ENCODE data around the gene GRK3. TPM values are rescaled to one million over a fixed set of nuclear protein-coding genes. Genes with fewer than 3 reads are reported as not detected.

Gene GRK3
- total RNA-seq, 1 experiment from 2014 or later: 4.8 TPM

GRCh38 chr22:25754527-25755202 lies 190.2 kb downstream of the GRK3 start:
- DNase-seq (ENCODE audit: low read depth): peak; percentile 96

GRCh38 chr22:25757686-25758085 lies 193.2 kb downstream of the GRK3 start:
- DNase-seq (ENCODE audit: low read depth): no peak

GRCh38 chr22:25758316-25758715 lies 193.8 kb downstream of the GRK3 start:
- no peak for DNase-seq (ENCODE audit: low read depth)

DNA sequence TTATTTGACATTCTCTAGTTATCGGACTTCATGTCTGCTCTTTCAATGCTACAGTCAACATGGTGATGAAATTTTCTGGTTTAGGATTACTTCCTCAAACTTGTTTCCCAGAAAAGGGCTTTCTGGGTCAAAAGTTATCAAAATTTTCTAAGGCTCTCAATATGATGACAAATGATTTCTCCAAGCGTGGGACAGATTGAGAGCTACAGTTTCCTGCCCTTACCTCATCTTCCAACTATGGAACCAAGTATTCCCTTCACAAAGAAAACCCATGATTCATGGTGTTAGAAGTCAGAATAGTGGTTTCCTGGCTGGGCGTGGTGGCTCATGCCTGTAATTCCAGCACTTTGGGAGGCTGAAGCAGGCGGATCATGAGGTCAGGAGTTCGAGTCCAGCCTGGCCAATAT lies 195.4 kb downstream of the GRK3 start:
- DNase-seq (ENCODE audit: low read depth): peak; percentile 93

DNA sequence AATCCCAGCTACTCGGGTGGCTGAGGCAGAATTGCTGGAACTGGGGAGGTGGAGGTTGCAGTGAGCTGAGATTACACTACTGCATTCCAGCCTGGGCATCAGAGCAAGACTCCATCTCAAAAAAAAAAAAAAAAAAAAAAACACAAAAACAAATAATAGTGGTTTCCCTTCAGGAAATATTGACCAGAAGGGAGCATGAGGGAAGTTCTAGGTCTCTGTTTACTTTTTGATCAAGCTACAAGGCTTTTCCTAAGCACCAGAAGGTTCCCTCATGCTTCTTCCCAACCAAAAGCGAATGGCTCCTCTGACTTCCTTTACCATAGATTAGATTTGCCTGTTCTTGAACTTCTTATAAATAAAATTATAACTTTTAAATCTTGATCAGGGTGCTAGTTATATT lies 195.8 kb downstream of the GRK3 start:
- no peak for DNase-seq (ENCODE audit: low read depth)

DNA sequence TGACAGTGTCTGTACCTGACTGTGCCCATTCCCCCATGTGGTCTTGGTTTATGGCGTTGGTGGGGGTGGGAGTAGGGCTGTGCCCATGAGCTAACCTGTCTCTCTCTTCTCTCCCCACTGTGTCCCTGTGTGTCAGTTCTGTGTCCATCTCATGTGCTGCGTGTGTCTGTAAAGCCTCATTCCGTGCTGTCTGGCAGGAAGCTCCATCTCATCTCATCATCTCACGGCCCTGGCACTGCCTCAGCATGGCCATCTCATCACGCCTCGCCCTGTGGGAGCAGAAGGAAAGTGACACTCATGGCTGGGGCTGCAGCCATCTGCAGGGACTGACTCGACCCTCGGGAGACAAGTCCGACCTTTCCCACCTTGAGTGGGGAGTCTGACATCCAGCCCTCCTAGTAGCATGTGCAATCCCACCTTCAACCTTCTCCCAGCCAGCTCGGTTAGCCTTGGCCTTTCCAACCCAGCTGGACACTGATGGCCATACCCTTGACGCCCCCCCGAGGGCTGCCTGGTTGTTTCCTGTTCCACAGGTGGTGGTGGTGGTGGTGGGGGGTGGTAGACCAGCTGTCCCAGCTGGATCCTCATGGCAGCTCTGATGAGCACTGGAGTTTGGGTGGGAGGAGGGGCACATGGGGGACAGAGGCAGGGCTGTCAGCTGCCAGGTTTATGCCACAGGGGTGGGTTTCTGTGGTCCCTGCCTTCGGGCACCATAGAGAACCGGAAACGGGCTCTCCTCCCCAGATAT lies 196.5 kb downstream of the GRK3 start:
- peak; percentile 25 for DNase-seq (ENCODE audit: low read depth)

- DNase-seq (ENCODE audit: low read depth): no peak
These were observed 197.7 kb downstream of the GRK3 start for GRCh38 chr22:25762147-25762546.

DNA sequence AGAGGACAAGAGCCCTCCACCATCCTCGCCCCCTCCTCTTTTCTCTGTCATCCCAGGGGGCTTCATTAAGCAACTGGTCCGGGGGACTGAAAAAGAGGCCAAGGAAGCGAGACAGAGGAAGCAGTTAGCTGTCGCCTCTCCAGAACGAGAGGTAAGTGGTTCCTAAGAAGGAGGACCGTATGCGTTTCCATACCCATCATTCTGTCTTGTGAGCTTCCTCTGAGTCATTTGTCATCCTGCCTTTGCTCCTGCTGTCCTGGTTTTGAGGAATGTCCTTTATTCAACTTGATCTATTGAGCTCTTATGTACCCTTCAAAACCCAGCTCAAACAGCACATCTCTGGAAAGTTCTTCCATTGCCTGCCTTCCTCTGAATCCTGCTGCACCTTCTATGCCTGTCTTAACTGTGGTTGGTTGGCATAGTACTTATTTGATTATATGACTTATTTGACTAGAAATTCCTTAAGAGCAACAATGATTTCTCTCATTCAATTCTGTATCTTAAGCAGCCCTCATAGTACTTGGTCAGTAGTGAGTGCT lies 198.8 kb downstream of the GRK3 start:
- DNase-seq (ENCODE audit: low read depth): no peak

DNA sequence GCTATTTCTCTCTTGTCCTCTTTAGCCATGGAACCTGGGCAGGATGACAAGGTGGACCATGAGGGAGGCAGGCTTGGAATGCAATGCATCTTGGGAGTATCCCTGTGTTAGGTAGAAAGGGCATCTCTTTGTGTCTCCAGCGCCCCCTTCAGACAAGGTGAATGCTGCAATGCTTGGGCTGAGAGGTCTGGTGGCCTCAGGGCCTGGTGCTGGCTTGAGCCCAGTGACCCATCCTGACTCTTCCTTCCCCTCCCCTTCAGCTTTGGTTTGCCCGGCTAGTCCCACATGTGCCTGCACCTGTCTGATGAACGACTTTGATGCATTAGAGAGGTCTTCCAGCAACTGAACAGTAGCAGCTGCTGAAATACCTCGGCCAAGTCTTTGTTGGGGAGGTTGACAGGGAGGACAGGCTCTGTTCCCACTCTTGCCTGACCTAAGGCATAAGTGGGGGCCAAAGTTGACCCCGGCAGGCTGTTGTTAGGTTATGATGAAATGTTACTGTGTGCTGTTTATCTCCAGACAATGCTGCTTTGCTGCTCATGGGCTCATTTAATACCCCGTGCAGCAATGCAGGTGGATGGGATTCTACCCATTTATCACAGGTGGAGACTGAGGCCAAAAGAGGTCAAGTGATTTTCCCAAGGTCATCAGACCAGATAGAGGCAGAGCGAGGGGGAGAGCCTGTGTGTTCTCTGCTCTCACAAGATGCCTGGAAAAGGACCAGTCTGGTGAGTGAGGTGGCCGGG lies 200.0 kb downstream of the GRK3 start:
- no peak for DNase-seq (ENCODE audit: low read depth)

DNA sequence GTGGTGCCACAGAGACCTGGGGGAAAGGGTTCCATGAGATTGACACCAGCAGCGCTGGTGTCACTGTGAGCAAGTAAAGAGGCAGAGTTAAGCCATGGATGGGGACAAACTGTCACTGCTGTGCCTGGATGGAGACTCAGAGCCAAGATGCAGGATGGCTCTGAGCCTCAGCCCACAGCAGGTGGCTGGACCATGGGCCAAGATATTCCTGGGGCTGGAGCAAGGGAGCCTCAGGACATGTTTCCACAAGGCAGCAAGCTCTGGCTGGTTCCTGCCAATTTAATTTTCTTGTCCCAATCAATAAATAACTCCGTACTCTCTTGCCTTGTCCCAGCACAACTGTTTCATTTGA lies 200.5 kb downstream of the GRK3 start:
- DNase-seq (ENCODE audit: low read depth): no peak

GRCh38 chr22:25765801-25766200 lies 201.3 kb downstream of the GRK3 start:
- no peak for DNase-seq (ENCODE audit: low read depth)

DNA sequence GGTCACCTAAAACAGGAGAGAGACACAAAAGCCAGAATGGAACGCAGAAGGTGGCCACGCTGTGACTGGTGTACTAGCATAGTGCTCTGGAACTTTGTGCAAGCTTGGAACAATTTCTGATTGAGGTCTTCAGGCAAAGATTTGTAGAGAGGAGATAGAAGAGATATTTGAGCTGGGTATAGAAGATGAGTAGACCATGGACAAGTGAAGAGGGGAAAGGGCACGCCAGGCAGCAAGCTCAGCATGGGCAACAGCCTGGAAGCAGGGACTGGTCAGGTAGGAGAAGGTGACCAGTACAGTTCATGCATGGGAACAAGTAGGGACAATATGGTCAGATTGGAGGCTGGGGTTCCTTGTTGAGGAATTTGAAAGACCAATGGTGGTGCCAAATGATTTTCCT lies 201.9 kb downstream of the GRK3 start:
- no peak for DNase-seq (ENCODE audit: low read depth)

DNA sequence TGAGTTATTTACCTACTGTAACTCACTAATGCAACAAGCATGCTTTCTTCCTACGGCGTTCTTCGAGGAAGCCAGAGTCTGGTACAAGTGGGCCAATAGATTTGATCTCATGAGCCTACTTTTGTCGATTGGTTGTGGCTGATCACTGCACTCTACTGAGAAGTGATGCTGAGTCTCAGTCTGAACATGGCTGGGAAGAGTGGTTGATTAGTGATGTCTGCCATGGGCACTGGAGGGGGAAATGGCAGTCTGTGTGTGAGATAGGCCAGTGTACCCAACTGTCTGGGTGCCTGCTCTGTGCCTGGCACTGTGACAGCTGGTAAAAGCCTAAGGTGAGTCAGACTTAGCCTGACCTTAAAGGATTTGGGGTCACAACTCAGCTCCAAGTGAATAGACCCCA lies 205.9 kb downstream of the GRK3 start:
- DNase-seq (ENCODE audit: low read depth): no peak

DNA sequence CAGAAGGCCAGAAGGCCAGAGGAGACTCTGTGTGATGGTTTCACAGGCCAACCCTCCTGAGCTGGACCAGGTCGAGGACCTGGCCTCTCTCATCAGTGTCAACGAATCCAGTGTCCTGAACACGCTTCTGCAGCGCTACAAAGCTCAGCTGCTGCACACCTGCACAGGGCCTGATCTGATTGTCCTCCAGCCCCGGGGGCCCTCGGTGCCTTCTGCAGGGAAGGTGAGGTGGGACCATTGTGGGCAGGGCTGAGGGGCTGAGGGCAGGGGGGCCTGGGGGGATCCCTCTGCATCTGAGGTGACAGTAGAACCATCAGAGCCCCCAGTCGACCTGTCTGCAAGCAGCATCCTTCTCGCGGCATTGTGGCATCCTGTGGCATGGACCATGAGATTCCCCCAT lies 207.8 kb downstream of the GRK3 start:
- no peak for DNase-seq (ENCODE audit: low read depth)

- no peak for DNase-seq (ENCODE audit: low read depth)
These were observed 210.1 kb downstream of the GRK3 start for GRCh38 chr22:25774575-25775026.

GRCh38 chr22:25775531-25775930 lies 211.1 kb downstream of the GRK3 start:
- peak; percentile 60 for DNase-seq (ENCODE audit: low read depth)

DNA sequence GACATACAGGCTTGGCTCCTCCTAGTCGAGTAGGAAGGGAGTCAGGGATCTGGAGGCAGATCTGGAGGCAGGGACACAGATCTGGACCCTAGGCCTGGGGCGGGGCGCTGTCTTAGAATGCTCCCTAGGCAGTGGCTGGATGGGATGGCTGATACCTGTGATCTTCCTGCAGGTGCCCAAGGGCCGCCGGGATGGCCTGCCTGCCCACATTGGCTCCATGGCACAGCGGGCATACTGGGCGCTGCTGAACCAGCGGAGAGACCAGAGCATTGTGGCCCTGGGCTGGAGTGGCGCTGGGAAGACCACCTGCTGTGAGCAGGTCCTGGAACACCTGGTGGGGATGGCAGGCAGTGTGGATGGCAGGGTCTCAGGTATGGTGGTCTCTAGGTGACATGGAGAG lies 212.9 kb downstream of the GRK3 start:
- DNase-seq (ENCODE audit: low read depth): no peak

GRCh38 chr22:25777870-25778269 lies 213.4 kb downstream of the GRK3 start:
- DNase-seq (ENCODE audit: low read depth): peak; percentile 41

Data from Daoy (cell line).